Breast epithelium (tissue), 4 donors: ENCODE measurements around the gene HIVEP2. TPM values are rescaled to one million over a fixed set of nuclear protein-coding genes. Genes with fewer than 3 reads are reported as not detected.

ENCODE experiments used
- DNase-seq, 2 donors: peaks; one replicate each; pipeline ENCODE4 v3.0.0-alpha.2; 2019; ENCODE audit warnings: low spot score in 2 of 2
- H3K27ac ChIP-seq, 2 donors: fragments of 200-600 bp; sonication (generic) in 1 of 2; one replicate each; pipeline ENCODE4 v1.5.1; 2016 to 2019; ENCODE audit warnings: mild to moderate bottlenecking in 1 of 2
- H3K27me3 ChIP-seq, 2 donors: fragments of 200-600 bp; sonication (generic) in 1 of 2; one replicate each; pipeline versions ENCODE4 v1.5.1 to v1.6.0; 2017 to 2019; ENCODE audit warnings: control low read depth in 1 of 2, mild to moderate bottlenecking in 1 of 2
- H3K36me3 ChIP-seq: fragments of 200-600 bp; one replicate; pipeline ENCODE4 v1.5.1; 2019
- H3K4me1 ChIP-seq, 2 donors: fragments of 200-600 bp; sonication (generic); one replicate each; pipeline ENCODE4 v1.5.1; 2016 to 2019; ENCODE audit warnings: control low read depth in 1 of 2
- H3K4me3 ChIP-seq, 3 donors: fragments of 200-600 bp; sonication (generic); 1 replicate in 2 of 3; 2 replicates in 1 of 3; pipeline ENCODE4 v1.5.1; 2016 to 2019; ENCODE audit warnings: mild to moderate bottlenecking in 3 of 3, moderate library complexity in 2 of 3
- H3K9me3 ChIP-seq, 2 donors: fragments of 200-600 bp; sonication (generic) in 1 of 2; one replicate each; pipeline ENCODE4 v1.5.1; 2016 to 2019; ENCODE audit warnings: control low read depth in 1 of 2
- POLR2A ChIP-seq: fragments of 450-650 bp; IDR thresholded peaks from one replicate; pipeline ENCODE4 v1.6.1; 2016; ENCODE audit warnings: antibody characterized with exemption, mild to moderate bottlenecking, moderate library complexity
- POLR2AphosphoS5 ChIP-seq, 3 donors: sonication (generic); formaldehyde crosslinking; IDR thresholded peaks; one replicate each; pipeline ENCODE4 v1.6.1; 2017; ENCODE audit warnings: antibody characterized with exemption in 3 of 3
- intact Hi-C: fragments of 100-400 bp; cut with DNase I; formaldehyde crosslinking; loops from one replicate; pipeline ENCODE4 v1.15.1; 2023; ENCODE audit warnings: low total_unique reads
- total RNA-seq, 3 donors: library from RNA; depleted of rRNA; stranded (reverse); fragments of >200 nt; gene quantifications; one replicate each; pipeline ENCODE4 v1.1.0, GENCODE V29; 2016
- TF ChIP-seq, protein P1 (sequence below), 3 donors: fragments of 450-650 bp; IDR thresholded peaks; one replicate each; pipeline ENCODE4 v1.5.1; 2016 to 2017; ENCODE audit warnings: antibody characterized with exemption in 3 of 3, mild to moderate bottlenecking in 3 of 3, moderate library complexity in 3 of 3

The HIVEP2 gene
- total RNA-seq, 3 donors from 2014 or later = 20.6 to 25.0 (median 23.9) TPM

DNA sequence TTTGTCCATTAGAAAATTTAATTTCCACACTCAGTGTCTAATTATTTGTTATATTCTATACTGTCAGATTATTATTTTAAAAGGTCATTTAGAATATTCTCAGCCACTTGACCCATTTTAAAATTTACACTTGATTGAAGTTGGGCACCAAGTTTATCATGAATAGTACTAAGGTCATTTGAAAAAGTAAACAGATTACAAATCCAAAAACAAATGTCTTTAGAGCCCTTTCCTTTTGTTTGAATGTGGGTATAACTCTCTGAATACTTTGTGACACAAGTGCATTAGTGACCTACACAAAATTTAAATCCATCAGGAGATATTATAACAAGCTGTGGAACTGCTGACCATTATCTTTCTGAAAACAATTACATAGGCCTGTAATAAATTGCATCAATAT, 11.3 kb downstream of the HIVEP2 start:
- Histone ChIP-seq H3K27ac (no peak overlapping the region), H3K27me3 (no peaks in the 10 kb centered on the region), H3K36me3 (no peaks in the 10 kb centered on the region), H3K4me1 (no peaks in the 10 kb centered on the region), H3K9me3 (no peaks in the 10 kb centered on the region), H3K4me3 (no peak overlapping the region)
- DNase-seq = no peak
- intact Hi-C loops = no loop called here
- TF ChIP-seq, protein P1, sequence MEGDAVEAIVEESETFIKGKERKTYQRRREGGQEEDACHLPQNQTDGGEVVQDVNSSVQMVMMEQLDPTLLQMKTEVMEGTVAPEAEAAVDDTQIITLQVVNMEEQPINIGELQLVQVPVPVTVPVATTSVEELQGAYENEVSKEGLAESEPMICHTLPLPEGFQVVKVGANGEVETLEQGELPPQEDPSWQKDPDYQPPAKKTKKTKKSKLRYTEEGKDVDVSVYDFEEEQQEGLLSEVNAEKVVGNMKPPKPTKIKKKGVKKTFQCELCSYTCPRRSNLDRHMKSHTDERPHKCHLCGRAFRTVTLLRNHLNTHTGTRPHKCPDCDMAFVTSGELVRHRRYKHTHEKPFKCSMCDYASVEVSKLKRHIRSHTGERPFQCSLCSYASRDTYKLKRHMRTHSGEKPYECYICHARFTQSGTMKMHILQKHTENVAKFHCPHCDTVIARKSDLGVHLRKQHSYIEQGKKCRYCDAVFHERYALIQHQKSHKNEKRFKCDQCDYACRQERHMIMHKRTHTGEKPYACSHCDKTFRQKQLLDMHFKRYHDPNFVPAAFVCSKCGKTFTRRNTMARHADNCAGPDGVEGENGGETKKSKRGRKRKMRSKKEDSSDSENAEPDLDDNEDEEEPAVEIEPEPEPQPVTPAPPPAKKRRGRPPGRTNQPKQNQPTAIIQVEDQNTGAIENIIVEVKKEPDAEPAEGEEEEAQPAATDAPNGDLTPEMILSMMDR (IDR thresholded peaks at IDR 0.05) = no peak

DNA sequence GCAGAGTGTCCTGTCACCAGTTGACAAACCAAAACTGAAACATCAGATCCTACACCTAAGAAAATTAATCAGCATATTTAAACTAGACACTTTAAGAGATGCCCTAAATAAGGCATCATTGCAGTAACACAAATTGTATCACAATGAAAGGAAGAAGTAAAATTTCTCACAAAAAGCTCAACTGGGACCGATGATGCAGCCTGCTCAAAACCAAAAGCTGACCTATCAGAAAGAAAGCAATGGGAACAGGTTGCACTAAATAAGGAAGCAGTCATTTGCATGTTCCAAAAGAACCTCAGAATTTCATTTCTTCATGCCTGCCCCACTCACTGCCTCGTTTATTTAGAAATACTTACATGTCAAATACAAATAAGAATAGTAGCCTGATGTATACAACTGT, 12.1 kb downstream of the HIVEP2 start:
- H3K4me1 ChIP-seq = no peaks in the 10 kb centered on the region
- DNase-seq = no peak
- TF ChIP-seq, protein P1 (IDR thresholded peaks at IDR 0.05) = no peak
- no peak for TF ChIP-seq POLR2AphosphoS5 (IDR thresholded peaks at IDR 0.05)
- no peak for TF ChIP-seq POLR2A
- H3K36me3 ChIP-seq = no peaks in the 10 kb centered on the region
- H3K9me3 ChIP-seq = no peaks in the 10 kb centered on the region
- intact Hi-C loops = no loop called here
- no peaks in the 10 kb centered on the region for H3K27me3 ChIP-seq
- no peak overlapping the region for H3K4me3 ChIP-seq
- no peak overlapping the region for H3K27ac ChIP-seq

DNA sequence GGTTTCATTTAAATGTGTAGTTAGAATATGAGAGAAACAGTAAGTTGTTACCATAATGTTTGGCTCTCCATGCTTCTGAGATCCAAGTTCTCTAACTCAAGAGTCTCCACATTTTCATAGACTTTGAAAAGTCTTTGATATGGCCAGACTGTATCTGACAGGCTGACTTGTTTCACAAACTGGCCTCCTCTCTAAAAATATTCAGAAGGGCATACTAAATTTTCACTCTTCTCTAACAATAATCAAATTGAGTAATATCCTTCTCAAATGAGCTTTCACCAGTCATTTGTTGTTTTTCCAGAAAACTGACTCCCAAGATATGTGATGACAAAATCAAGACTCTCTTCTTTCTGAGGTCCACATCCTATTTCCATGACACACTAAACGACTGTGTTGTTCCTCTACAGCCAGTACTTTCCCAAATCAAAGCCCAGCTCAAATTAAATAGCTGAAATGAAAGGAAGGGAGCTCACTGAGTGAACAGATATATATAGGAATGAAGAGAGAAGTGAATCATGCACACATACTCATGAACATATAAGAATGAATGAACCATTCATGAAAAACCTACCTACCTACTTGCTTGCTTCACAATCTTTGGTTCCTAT, 15.1 kb downstream of the HIVEP2 start:
- intact Hi-C loops = no loop called here
- DNase-seq = no peak
- no peaks in the 10 kb centered on the region for H3K4me1 ChIP-seq

DNA sequence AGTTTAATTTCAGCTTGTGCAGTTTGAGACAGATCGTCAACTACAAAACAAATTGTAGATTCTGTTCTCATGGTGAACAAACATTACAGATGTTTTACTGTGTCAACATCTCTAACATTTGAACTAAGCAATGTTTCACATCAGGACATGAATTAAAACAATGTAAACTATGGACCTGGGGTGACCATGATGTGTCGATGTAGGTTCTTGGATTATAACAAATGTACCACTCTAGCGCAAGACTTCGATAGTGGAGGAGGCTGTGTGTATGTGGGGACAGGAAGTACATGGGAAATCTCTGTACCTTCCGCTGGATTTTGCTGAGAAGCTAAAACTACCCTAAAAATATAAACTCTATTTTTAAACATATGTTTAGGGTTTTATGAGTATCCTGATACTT, 17.1 kb downstream of the HIVEP2 start:
- Histone ChIP-seq H3K9me3 (no peaks in the 10 kb centered on the region), H3K4me1 (no peaks in the 10 kb centered on the region), H3K36me3 (no peaks in the 10 kb centered on the region), H3K27me3 (no peaks in the 10 kb centered on the region), H3K27ac (peak overlapping the region in 1 of 2 donors; percentile 10), H3K4me3 (peak overlapping the region in 2 of 3 donors; percentile 61 to 83)
- DNase-seq = no peak
- no peak for TF ChIP-seq POLR2AphosphoS5 (IDR thresholded peaks at IDR 0.05)
- TF ChIP-seq, protein P1 (IDR thresholded peaks at IDR 0.05) = no peak
- TF ChIP-seq POLR2A = no peak
- intact Hi-C loops = no loop called here

More for the DNA sequence above, 15.1 kb downstream of the HIVEP2 start:
- Histone ChIP-seq H3K27me3 (no peaks in the 10 kb centered on the region), H3K36me3 (no peaks in the 10 kb centered on the region), H3K4me3 (no peak overlapping the region), H3K27ac (no peak overlapping the region), H3K9me3 (no peaks in the 10 kb centered on the region)
- TF ChIP-seq, protein P1 (IDR thresholded peaks at IDR 0.05) = no peak

DNA sequence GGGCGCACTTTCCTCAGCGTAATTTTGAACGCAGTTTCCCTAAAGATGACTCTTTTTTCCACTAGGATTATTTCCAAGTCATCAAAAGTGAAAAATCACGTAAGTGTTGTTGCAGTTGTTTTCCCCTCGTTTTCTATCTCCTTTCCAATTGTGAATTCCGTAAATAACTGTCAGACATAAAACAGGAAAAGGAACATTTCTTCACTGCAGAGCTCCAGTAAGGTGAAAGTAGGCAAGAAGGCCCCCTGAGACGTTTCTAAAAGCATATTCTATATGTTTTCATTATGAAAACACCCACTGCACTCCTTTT, 17.8 kb downstream of the HIVEP2 start:
- H3K9me3 ChIP-seq = no peaks in the 10 kb centered on the region
- DNase-seq = no peak
- peak overlapping the region; percentile 90 to 91 for H3K27ac ChIP-seq
- H3K36me3 ChIP-seq = no peaks in the 10 kb centered on the region
- TF ChIP-seq, protein P1 (IDR thresholded peaks at IDR 0.05) = no peak
- TF ChIP-seq POLR2AphosphoS5 (IDR thresholded peaks at IDR 0.05) = no peak
- no peak for TF ChIP-seq POLR2A
- no peaks in the 10 kb centered on the region for H3K27me3 ChIP-seq
- peak overlapping the region; percentile 61 to 83 (median 61) for H3K4me3 ChIP-seq
- intact Hi-C loops = no loop called here
- H3K4me1 ChIP-seq = no peaks in the 10 kb centered on the region
